Panc1 (cell line): Measurements from ENCODE around the gene FANK1. TPM values are rescaled to one million over a fixed set of nuclear protein-coding genes. Genes with fewer than 3 reads are reported as not detected.
A peak's percentile ranks its signal among the peaks of the same experiment; 100 is the strongest.

Source experiments
- ATAC-seq: fragments of 200-7000 bp; cut with Tn5 transposase; 2 replicates; pipeline ENCODE4 v1.9.1; 2020; ENCODE audit warnings: mild to moderate bottlenecking, moderate library complexity
- BruUV-seq: library from RNA; stranded (reverse); fragments of 400-500 nt; replicated peaks from 2 replicates; lab custom pipeline; 2021; lab: Mats Ljungman, UMichigan
- CTCF ChIA-PET: fragments of 300-600 bp; sonication (Branson Sonifier 250); formaldehyde crosslinking; loops from one replicate; lab custom pipeline; 2022; ENCODE audit warnings: antibody characterized with exemption; lab: Charles Lee
- POLR2A ChIA-PET: fragments of 300-600 bp; sonication (Branson Sonifier 250); formaldehyde crosslinking; loops from one replicate; lab custom pipeline; 2022; ENCODE audit warnings: antibody characterized with exemption; lab: Charles Lee
- DNase-seq: peaks from one replicate; pipeline ENCODE4 v3.0.0-alpha.2; 2010; ENCODE audit warnings: low read depth, low spot score
- H3K27ac ChIP-seq: 2 replicates; pipeline ENCODE4 v1.5.1; 2011; ENCODE audit warnings: mild to moderate bottlenecking, low read length, inconsistent platforms
- H3K27me3 ChIP-seq: fragments of 200-500 bp; sonication (Bioruptor generic); 2 replicates; pipeline ENCODE4 v1.6.0; 2014; ENCODE audit warnings: low read length, inconsistent platforms; ENCODE audit not compliant: control insufficient read depth, insufficient read depth
- H3K36me3 ChIP-seq: fragments of 200-500 bp; sonication (Bioruptor generic); 2 replicates; pipeline ENCODE4 v1.5.1; 2014; ENCODE audit warnings: inconsistent platforms, mild to moderate bottlenecking, low read length, moderate library complexity; ENCODE audit not compliant: control insufficient read depth, insufficient read depth
- H3K4me1 ChIP-seq: 2 replicates; pipeline ENCODE4 v1.5.1; 2011; ENCODE audit warnings: inconsistent platforms, mild to moderate bottlenecking, low read length, moderate library complexity; ENCODE audit not compliant: control insufficient read depth, insufficient read depth
- H3K4me3 ChIP-seq, 2 experiments: 2 replicates each; pipeline ENCODE4 v1.5.1; 2011 to 2012; ENCODE audit warnings: low read depth in 2 of 2, low read length in 2 of 2, mild to moderate bottlenecking in 2 of 2, inconsistent platforms in 1 of 2, moderate library complexity in 1 of 2
- H3K9me3 ChIP-seq: fragments of 200-500 bp; sonication (Bioruptor generic); 2 replicates; pipeline ENCODE4 v1.5.1; 2014; ENCODE audit warnings: low read depth, mild to moderate bottlenecking, inconsistent platforms, low read length, moderate library complexity; ENCODE audit not compliant: control insufficient read depth, insufficient read depth
- CTCF ChIP-seq: fragments of 450-650 bp; IDR thresholded peaks from 2 replicates; pipeline ENCODE4 v1.5.1; 2017; ENCODE audit warnings: mild to moderate bottlenecking
- POLR2AphosphoS5 ChIP-seq: IDR thresholded peaks from 2 replicates; pipeline ENCODE4 v1.6.1; 2012; ENCODE audit warnings: mild to moderate bottlenecking, low read depth, low read length, moderate library complexity
- REST ChIP-seq, 2 experiments: IDR thresholded peaks; 2 replicates each; pipeline ENCODE4 v1.6.1; 2011 to 2012; ENCODE audit warnings: low read depth in 2 of 2, control low read depth in 1 of 2, low read length in 1 of 2, mild to moderate bottlenecking in 1 of 2, moderate library complexity in 1 of 2; ENCODE audit not compliant: insufficient read depth in 1 of 2
- SIN3A ChIP-seq: IDR thresholded peaks from 2 replicates; pipeline ENCODE4 v1.6.1; 2012; ENCODE audit warnings: low read depth, mild to moderate bottlenecking, low read length, moderate library complexity, borderline replicate concordance; ENCODE audit not compliant: insufficient read depth
- TCF7L2 ChIP-seq: IDR thresholded peaks from 2 replicates; pipeline ENCODE4 v1.6.1; 2011; ENCODE audit warnings: mild to moderate bottlenecking, low read depth, low read length, inconsistent platforms
- in situ Hi-C: cut with HindIII; loops from 2 replicates; pipeline ENCODE4 v1.10.0; 2016; ENCODE audit warnings: low sequenced_read_pairs, low pct_unique_long_range_greater_than_20kb
- intact Hi-C: fragments of 100-400 bp; cut with micrococcal nuclease; formaldehyde crosslinking; loops from one replicate; pipeline ENCODE4 v1.10.0; 2022; ENCODE audit not compliant: unreplicated experiment
- total RNA-seq: library from RNA; stranded (reverse); gene quantifications from one replicate; pipeline ENCODE4 v1.2.1, GENCODE V29; 2021; ENCODE audit not compliant: unreplicated experiment

FANK1 gene
- total RNA-seq, 1 experiment from 2014 or later, result 19.1 TPM

- ChIA-PET POLR2A (interaction anchor here (0.5 kb wide), 1 partner anchor 43 kb away, joined by 11 read pairs; no protein-coding TSS in a partner anchor), CTCF (no interaction called here)
- no peak for DNase-seq
- no peaks in the 10 kb centered on the region for H3K9me3 ChIP-seq
- 0 out of 2 replicates have a peak, but pooled peaks cover 3% of the 10 kb centered on the region for H3K4me1 ChIP-seq
- H3K4me3 ChIP-seq, result no peak overlapping the region
- no peaks in the 10 kb centered on the region for H3K27me3 ChIP-seq
- no TSS peak for BruUV-seq
- intact Hi-C loops (loop anchor here (10.0 kb wide), 1 partner anchor 112 kb away; no protein-coding TSS in a partner anchor), in situ Hi-C loops (no loop called here)
- TF ChIP-seq POLR2AphosphoS5 (no peak), CTCF (peak; percentile 67)
- no peaks in the 10 kb centered on the region for H3K36me3 ChIP-seq
- no peak overlapping the region for H3K27ac ChIP-seq
- ATAC-seq, result no peak
Measured at GRCh38 chr10:125976960-125977605, 80.7 kb downstream of the FANK1 start.

GRCh38 chr10:125979976-125980375, 83.6 kb downstream of the FANK1 start:
- POLR2A ChIA-PET, result no interaction called here
- no peaks in the 10 kb centered on the region for H3K4me1 ChIP-seq

More at GRCh38 chr10:125979976-125980375, 83.6 kb downstream of the FANK1 start:
- DNase-seq, result no peak
- Histone ChIP-seq H3K27ac (peak overlapping the region; percentile 17; the same call in 1 of the 2 replicates), H3K9me3 (no peaks in the 10 kb centered on the region), H3K36me3 (no peaks in the 10 kb centered on the region), H3K4me3 (no peak overlapping the region), H3K27me3 (no peaks in the 10 kb centered on the region)
- CTCF ChIA-PET, result no interaction called here
- intact Hi-C loops (loop anchor here (10.0 kb wide), 2 partner anchors 115 to 405 kb away; partner anchors contain the start of gene ADAM12), in situ Hi-C loops (no loop called here)
- no TSS peak for BruUV-seq
- no peak for TF ChIP-seq POLR2AphosphoS5
- TF ChIP-seq SIN3A, result no peak
- no peak for TF ChIP-seq TCF7L2
- TF ChIP-seq REST (IDR thresholded peaks at IDR 0.05; ENCODE audit: insufficient read depth in 1 of 2, low read depth in 2 of 2, low read length in 1 of 2), result no peak
- TF ChIP-seq CTCF, result no peak
- no peak for ATAC-seq
